GM06990 (cell line): ENCODE results near the gene DHX32.

ENCODE experiments used
- DNase-seq: peaks from one replicate; pipeline ENCODE4 v3.0.0-alpha.2; 2011; ENCODE audit not compliant: insufficient read length; ENCODE audit errors: extremely low read depth
- H3K27me3 ChIP-seq: replicated peaks from 2 replicates; pipeline ENCODE4 v1.6.0; 2011; ENCODE audit warnings: low read length; ENCODE audit not compliant: control insufficient read depth, insufficient read depth
- H3K36me3 ChIP-seq: 2 replicates; pipeline ENCODE4 v1.5.1; 2011; ENCODE audit warnings: low read length; ENCODE audit not compliant: control insufficient read depth, insufficient read depth
- H3K4me3 ChIP-seq: replicated peaks from 2 replicates; pipeline ENCODE4 v1.5.1; 2011; ENCODE audit warnings: low read depth, mild to moderate bottlenecking, control low read depth, low read length
- TF ChIP-seq, protein P1 (sequence below): IDR thresholded peaks from 2 replicates; pipeline ENCODE4 v1.5.1; 2011; ENCODE audit warnings: low read length, control low read depth, mild to moderate bottlenecking, inconsistent platforms; ENCODE audit not compliant: insufficient read depth, poor library complexity, severe bottlenecking

The DHX32 gene

DNA sequence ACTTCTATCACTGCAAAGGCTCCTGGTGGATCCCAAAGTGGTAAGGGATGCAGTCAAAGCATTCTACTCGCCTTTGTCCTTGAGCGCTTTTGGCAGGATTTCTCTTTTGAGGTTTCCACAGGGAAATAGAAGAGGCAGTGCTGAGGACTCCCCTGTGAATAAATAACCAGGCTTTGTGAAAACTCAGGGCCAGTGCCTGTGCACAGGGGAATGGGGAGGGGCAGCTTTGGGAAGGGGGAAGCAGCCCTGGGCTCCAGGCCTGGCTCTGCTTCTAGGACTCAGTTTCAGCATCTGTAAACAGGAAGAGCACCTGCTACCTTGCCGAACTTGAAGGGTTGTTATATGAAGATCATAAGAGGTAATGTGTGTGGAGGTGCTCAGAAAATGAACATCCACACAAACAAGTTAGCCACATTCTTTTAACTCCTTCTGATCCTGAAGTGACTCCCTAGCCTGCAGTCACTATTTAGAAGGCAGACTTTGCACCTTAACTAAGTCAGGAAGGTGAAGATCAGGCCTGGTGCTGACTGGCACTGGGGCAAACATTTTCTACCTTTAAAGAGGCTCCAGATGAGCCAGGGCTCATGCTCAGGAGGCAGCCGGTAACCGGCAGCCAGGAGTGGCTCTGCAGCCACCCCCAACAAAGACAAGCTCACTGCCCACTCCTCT lies 83.0 kb downstream of the DHX32 start:
- TF ChIP-seq, protein P1, sequence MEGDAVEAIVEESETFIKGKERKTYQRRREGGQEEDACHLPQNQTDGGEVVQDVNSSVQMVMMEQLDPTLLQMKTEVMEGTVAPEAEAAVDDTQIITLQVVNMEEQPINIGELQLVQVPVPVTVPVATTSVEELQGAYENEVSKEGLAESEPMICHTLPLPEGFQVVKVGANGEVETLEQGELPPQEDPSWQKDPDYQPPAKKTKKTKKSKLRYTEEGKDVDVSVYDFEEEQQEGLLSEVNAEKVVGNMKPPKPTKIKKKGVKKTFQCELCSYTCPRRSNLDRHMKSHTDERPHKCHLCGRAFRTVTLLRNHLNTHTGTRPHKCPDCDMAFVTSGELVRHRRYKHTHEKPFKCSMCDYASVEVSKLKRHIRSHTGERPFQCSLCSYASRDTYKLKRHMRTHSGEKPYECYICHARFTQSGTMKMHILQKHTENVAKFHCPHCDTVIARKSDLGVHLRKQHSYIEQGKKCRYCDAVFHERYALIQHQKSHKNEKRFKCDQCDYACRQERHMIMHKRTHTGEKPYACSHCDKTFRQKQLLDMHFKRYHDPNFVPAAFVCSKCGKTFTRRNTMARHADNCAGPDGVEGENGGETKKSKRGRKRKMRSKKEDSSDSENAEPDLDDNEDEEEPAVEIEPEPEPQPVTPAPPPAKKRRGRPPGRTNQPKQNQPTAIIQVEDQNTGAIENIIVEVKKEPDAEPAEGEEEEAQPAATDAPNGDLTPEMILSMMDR, result no peak
- no peak for DNase-seq
- H3K27me3 ChIP-seq, result no peaks in the 10 kb centered on the region
- peaks cover 22% of the 10 kb centered on the region for H3K36me3 ChIP-seq
- H3K4me3 ChIP-seq, result no peak overlapping the region

DNA sequence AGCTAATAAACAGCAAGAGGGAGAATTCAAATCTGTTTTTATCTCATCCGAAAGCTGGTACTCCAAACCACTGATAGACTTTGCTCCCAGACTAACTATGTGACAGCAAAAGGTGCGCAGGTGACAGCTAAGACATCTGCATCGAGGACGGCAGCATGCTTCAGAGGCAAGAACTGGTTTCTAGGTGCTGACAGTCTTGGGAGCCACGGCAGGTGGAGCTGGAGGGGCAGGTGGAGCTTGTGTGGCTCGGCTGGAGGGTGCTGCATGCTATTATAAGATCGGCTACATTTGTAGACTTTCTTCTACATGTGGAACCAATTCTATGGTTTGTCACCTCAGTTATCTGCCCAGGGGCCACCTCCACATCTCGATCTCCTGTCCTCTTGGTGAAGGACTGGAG lies 83.7 kb downstream of the DHX32 start:
- H3K4me3 ChIP-seq, result no peak overlapping the region
- TF ChIP-seq, protein P1, result no peak
- DNase-seq, result no peak

DNA sequence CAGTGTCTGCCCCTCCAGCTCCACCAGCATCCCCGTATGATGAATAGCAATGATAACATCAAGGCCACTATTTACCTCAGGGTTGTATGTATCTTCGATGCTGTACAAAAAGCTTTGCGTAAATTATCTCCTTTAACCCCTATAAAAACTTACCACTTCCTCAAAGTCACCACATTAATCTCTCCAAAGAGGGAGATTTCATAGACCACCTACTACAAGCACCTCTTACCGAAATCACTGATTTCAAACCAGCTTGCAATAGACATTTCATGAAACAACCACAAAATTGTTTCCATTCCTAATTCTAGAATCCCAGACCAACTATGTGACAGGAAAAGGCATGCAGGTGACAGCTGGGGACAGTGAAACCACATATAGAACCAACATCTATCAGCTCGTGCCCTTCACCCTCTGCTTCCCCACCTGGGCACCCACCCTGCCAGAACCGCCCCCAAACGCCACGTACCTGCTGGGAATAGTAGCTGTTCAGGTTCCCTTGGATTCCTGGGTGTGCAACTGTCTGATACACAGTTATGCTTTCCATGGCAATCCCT lies 85.4 kb downstream of the DHX32 start:
- Histone ChIP-seq H3K36me3 (peaks cover 25% of the 10 kb centered on the region), H3K4me3 (no peak overlapping the region), H3K27me3 (no peaks in the 10 kb centered on the region)
- TF ChIP-seq, protein P1, result no peak
- no peak for DNase-seq

More for the DNA sequence above, 83.7 kb downstream of the DHX32 start:
- Histone ChIP-seq H3K36me3 (peaks cover 23% of the 10 kb centered on the region), H3K27me3 (no peaks in the 10 kb centered on the region)

DNA sequence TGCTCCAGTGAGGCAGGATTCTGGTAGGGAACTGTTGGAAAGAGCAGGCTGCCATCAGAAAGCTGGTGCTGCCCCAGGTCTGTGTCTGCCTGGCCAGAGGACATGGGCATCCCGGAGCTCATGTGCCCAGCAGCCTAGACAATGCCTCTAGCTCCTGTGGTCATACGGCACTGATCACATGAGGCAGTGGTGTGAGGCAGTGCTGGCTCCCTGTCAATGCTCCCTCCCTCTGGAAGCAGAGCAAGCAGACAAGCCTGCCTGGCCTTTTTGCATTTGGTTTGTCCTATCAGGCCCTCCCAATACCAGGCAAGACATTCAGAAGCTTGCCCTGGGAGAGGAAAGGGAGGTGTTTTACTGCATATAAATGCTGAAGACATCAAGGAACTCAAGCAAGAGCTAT lies 86.0 kb downstream of the DHX32 start:
- TF ChIP-seq, protein P1, result no peak
- Histone ChIP-seq H3K4me3 (no peak overlapping the region), H3K27me3 (no peaks in the 10 kb centered on the region), H3K36me3 (peaks cover 25% of the 10 kb centered on the region)
- DNase-seq, result no peak

DNA sequence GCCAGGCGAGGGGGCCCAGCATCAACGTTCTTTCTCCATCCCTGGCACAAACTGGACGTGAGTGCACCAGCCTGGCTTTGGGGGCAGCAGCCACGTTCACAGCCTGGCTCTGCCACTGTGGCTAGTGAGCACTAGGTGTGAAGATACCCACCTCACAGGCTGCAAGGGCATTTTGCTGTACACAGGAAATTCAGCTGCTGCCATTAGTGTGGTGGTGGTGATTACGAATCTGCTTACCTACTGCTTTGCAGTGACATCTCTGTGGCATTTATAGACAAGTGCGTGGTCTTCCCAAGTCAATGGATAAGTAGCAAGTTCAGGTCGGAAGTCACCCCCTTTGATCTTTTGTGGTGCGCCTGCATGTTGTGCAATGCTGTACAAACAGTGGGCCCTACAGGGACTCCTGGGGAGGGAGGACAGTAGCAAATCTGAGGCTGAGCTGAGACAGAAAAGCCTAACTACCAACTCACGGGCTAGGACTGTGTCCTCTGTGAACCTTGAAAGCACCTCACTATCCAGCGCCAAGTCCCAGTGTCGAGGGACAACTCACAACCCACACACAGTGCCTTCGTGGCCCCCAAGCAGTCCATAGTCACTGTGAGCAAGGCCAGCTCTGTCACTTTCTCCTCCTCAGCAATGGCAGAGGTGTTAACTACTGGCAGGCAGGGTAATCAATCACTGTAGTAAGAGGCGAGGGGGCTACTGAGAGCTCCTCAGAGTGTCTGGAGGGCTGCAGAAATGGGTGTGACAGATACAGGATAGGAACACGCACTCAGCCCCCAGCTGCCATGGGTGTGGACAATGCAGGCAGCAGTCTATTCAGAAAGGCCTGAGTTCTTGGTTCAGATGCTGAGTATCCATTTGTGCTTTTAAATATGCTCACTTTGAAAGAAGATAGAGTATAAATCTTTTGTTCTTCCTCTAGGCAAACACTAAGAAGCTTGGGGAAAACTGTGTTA lies 88.5 kb downstream of the DHX32 start:
- Histone ChIP-seq H3K27me3 (no peaks in the 10 kb centered on the region), H3K36me3 (peaks cover 28% of the 10 kb centered on the region), H3K4me3 (no peak overlapping the region)
- TF ChIP-seq, protein P1, result no peak
- DNase-seq, result no peak
